Kasumi-1 (cell line): ENCODE results near the gene ABHD16A.
A peak's percentile ranks its signal among the peaks of the same experiment; 100 is the strongest.

Experiments used
- DNase-seq, 2 experiments: peaks; one replicate each; lab custom pipeline; 2025; lab: John Stamatoyannopoulos, UW

Gene ABHD16A

GRCh38 chr6:31702819-31703716 is at the start of gene ABHD16A:
Gene ABHD16A (minus strand): TSS chr6:31703324. CDS start chr6:31703281, 43 bp downstream.
- DNase-seq, result peak; percentile 97 to 98

GRCh38 chr6:31752739-31753319 is 49.7 kb upstream of the ABHD16A start:
- DNase-seq, result no peak

DNA sequence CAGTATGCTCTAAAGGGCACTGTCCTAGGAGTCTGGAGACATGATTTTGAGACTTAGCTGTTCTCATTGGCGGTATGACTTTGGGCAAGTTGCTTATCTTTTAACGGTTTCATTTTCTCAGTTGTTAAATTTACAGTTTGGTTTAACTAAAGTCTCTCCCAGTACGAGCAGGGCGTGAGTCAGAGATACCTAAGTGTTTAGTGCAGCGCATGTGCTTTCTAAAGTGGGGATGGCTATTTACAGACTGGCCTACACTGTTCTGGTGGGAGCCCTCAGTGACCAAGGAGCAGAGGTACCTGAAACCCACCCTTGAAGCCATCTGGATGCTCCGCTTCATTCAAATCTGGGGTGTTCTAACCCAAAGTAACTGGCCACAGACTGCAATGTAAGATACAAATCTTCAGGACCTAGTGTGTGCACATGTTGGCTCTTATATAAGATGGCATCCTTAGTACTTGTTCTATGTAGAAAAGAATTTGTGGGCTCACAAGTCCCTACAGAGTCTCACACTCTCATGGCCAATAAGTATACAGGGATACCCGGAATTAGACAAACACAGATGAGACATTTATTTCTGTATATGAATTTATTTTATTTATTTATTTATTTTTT is 47.4 kb upstream of the ABHD16A start:
- DNase-seq, result no peak

- DNase-seq, result no peak
Observed at GRCh38 chr6:31749301-31750036, 46.3 kb upstream of the ABHD16A start.

DNA sequence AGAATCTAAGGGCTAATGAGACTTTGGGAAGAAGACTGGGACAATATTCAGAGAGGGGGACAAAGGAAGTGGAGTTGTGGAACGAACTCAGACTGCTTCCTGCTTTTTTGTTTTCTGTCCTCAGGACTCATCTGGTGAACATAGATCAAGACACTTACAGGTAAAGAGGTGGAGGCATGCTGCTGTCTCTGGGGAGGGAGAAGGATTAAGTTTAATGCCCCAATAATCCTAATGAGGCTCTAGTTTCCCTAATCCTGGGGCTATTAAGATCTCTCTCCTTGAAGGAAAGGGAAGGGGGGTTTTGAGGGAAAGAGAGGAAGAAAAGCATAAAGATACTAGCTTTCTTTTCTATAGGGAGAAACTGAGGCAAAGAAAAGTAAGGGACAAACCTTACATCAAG is 41.3 kb upstream of the ABHD16A start:
- no peak for DNase-seq

DNA sequence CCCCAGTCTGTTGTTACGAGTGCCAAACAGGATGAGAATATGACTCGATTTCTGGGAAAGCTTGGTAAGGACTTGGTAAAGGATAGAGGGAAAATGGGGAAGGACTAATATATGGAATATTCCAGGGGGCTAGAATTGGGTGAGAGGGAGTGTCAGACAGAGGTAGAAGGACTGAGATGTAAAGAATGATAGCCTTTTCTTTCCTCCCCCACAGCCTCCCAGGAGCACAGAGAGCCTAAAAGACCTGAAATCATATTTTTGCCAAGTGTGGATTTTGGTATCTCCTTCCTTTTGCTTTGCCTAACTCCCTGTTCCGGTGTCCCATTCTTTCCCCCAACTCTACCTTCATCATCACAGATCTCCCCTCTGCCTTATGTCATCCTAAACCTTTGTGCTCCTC is 39.8 kb upstream of the ABHD16A start:
- DNase-seq, result no peak

- no peak for DNase-seq
Observed at GRCh38 chr6:31741815-31742214, 38.7 kb upstream of the ABHD16A start.

- peak; percentile 56 to 69 for DNase-seq
Observed at GRCh38 chr6:31740397-31741223, 37.5 kb upstream of the ABHD16A start.

GRCh38 chr6:31739639-31740396 is 36.7 kb upstream of the ABHD16A start, which contains the start of gene MSH5:
Gene MSH5 (plus strand): TSS chr6:31740005. CDS start chr6:31740467, 462 bp downstream.
- DNase-seq, result peak; percentile 99

DNA sequence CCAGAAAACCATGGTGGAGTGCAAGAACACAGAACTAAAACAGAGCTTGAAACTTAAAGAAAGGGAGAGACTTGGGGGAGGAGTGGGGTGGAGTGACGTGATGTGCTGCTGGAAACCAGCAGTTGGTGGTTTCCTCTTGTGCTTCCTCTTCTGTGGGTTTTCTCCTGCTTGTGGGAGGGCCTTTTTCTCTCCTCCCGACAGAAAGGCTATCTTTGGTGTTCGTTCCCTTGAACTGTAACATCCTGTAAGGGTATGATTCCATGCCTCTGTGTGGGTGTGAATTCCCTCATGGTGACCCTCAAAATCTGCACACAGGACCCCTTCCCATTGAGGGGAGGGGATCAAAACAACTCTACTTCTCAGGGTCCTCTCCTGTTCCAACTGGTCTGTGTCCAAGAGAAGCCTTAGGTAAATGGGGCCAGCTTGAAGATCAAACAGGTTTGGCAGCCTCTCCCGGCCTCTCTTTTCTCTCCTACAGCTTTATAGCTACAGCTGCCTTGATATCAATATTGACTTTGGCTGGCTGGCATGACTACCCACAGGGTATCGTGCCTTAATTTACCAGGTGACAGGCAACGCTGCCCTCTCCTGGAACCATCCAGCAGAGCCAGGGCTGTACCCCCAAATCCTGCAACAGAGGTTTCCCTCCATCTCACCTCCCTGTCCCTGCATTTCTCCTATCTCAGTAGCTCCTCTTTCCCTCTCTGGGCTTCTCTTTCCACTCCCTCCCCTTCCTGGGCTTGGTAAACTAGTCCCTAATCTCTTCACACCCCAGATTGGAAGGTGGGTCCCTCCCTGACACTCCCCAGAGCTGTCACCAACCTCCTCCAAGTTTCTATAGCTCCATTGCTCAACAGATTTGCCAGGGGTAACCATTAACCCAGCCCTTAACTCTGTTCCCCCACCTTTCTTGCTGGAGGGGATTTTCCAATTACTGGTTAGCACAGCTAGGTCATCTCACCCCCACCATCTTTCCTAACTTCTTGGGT is 35.2 kb upstream of the ABHD16A start:
- peak; percentile 99 for DNase-seq

- peak; percentile 64 to 80 for DNase-seq
Observed at GRCh38 chr6:31737315-31737990, 34.3 kb upstream of the ABHD16A start.

GRCh38 chr6:31736768-31737314 is 33.7 kb upstream of the ABHD16A start:
- DNase-seq, result peak in 1 of 2 experiments; percentile 16

- DNase-seq, result peak; percentile 92 to 96
Observed at GRCh38 chr6:31736021-31736767, 33.1 kb upstream of the ABHD16A start, which contains the start of gene CLIC1. Gene CLIC1 (minus strand): TSS chr6:31736530. CDS start chr6:31736300, 230 bp downstream.

- DNase-seq, result peak; percentile 74 to 78
Observed at GRCh38 chr6:31734821-31735406, 31.8 kb upstream of the ABHD16A start.

- DNase-seq, result no peak
Observed at GRCh38 chr6:31734247-31734820, 31.2 kb upstream of the ABHD16A start.

DNA sequence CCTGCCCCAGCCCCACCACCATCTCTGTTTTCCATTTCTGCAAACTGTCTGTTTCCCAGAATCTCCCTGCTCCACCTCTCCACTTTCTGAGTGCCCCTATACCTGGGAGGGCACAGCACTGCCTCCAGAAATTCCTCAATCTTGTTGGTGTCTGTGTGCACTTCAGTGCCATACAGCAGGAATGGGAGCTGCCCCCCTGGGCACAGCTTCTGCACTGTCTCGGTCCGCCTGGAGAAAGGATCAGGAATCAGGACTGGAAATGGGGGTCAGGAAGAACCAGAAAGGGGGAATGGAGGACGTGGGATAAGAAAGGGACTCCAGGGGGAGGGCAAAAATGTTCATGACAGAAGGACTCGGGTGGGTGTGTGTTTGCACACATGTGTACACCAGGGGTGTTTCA is 30.6 kb upstream of the ABHD16A start:
- no peak for DNase-seq

- DNase-seq, result no peak
Observed at GRCh38 chr6:31732029-31732428, 28.9 kb upstream of the ABHD16A start.
